B cell (primary cell): Measurements from ENCODE around the gene RGS10. TPM values are rescaled to one million over a fixed set of nuclear protein-coding genes. Genes with fewer than 3 reads are reported as not detected.

Experiments
- ATAC-seq: fragments of 200-7000 bp; cut with Tn5 transposase; one replicate; pipeline ENCODE4 v1.10.0; 2021; ENCODE audit warnings: low read depth, mild to moderate bottlenecking, moderate number of reproducible peaks, moderate library complexity
- CTCF ChIA-PET: fragments of 350-600 bp; sonication (Branson Sonifier 250); formaldehyde crosslinking; loops from one replicate; lab custom pipeline; 2021; ENCODE audit warnings: antibody characterized with exemption, inconsistent platforms; lab: Charles Lee
- POLR2A ChIA-PET: fragments of 350-600 bp; sonication (Branson Sonifier 250); formaldehyde crosslinking; loops from one replicate; lab custom pipeline; 2021; ENCODE audit warnings: antibody characterized with exemption; lab: Charles Lee
- DNase-seq: peaks from one replicate; pipeline ENCODE4 v3.0.0; 2013
- H2AFZ ChIP-seq: 2 replicates; pipeline ENCODE4 v1.6.1; 2012; ENCODE audit warnings: mild to moderate bottlenecking, low read depth, low read length; ENCODE audit not compliant: insufficient read depth, poor library complexity, severe bottlenecking
- H3K27ac ChIP-seq, 2 donors: 1 replicate in 1 of 2; 2 replicates in 1 of 2; pipeline ENCODE4 v1.5.1; 2012 to 2013; ENCODE audit warnings: low read length in 2 of 2, mild to moderate bottlenecking in 2 of 2, moderate library complexity in 1 of 2
- H3K27me3 ChIP-seq, 4 experiments: fragments of 200-600 bp in 1 of 4; sonication (generic) in 1 of 4; replicated peaks in 1 of 4; 1 replicate in 2 of 4; 2 replicates in 2 of 4; pipeline versions ENCODE4 v1.6.1 to v1.7.0; 2013 to 2016; ENCODE audit warnings: low read length in 3 of 4, mild to moderate bottlenecking in 2 of 4, mixed read lengths in 1 of 4, moderate library complexity in 1 of 4; ENCODE audit not compliant: insufficient read depth in 4 of 4, control insufficient read depth in 3 of 4; ENCODE audit errors: control extremely low read depth in 1 of 4
- H3K36me3 ChIP-seq, 2 experiments: replicated peaks in 1 of 2; 1 replicate in 1 of 2; 2 replicates in 1 of 2; pipeline versions ENCODE4 v1.6.1 to v1.7.1; 2013; ENCODE audit warnings: low read length in 1 of 2; ENCODE audit not compliant: insufficient read depth in 2 of 2, control insufficient read depth in 1 of 2; ENCODE audit errors: control extremely low read depth in 1 of 2, extremely low read depth in 1 of 2
- H3K4me1 ChIP-seq, 2 donors: fragments of 200-600 bp in 1 of 2; sonication (generic) in 1 of 2; 1 replicate in 1 of 2; 2 replicates in 1 of 2; pipeline versions ENCODE4 v1.5.1 to v1.6.1; 2013 to 2017; ENCODE audit warnings: low read length in 2 of 2; ENCODE audit not compliant: control insufficient read depth in 2 of 2, insufficient read depth in 2 of 2
- H3K4me2 ChIP-seq: replicated peaks from 2 replicates; pipeline ENCODE3; 2012; ENCODE audit warnings: mild to moderate bottlenecking, low read depth, low read length; ENCODE audit not compliant: poor library complexity, severe bottlenecking
- H3K4me3 ChIP-seq, 5 experiments: fragments of 200-600 bp in 1 of 5; sonication (generic) in 1 of 5; 1 replicate in 3 of 5; 2 replicates in 2 of 5; pipeline versions ENCODE4 v1.5.1 to v1.7.0; 2011 to 2016; ENCODE audit warnings: low read length in 4 of 5, mild to moderate bottlenecking in 4 of 5, low read depth in 2 of 5, control low read depth in 1 of 5, moderate library complexity in 1 of 5; ENCODE audit not compliant: insufficient read depth in 1 of 5; ENCODE audit errors: control extremely low read depth in 1 of 5, extremely low read depth in 1 of 5
- H3K79me2 ChIP-seq: fragments of 200-600 bp; sonication (generic); one replicate; pipeline ENCODE4 v1.6.0; 2016; ENCODE audit warnings: low read length; ENCODE audit not compliant: control insufficient read depth, insufficient read depth
- H3K9ac ChIP-seq: fragments of 200-600 bp; sonication (generic); 2 replicates; pipeline ENCODE4 v1.6.1; 2017; ENCODE audit warnings: mild to moderate bottlenecking, low read length, moderate library complexity
- H3K9me3 ChIP-seq, 3 donors: one replicate each; pipeline versions ENCODE4 v1.6.1 to v1.7.1; 2013; ENCODE audit warnings: low read length in 2 of 3; ENCODE audit not compliant: control insufficient read depth in 2 of 3, insufficient read depth in 1 of 3; ENCODE audit errors: control extremely low read depth in 1 of 3
- H4K20me1 ChIP-seq: 2 replicates; pipeline ENCODE4 v1.6.0; 2012; ENCODE audit warnings: mild to moderate bottlenecking, low read length; ENCODE audit not compliant: insufficient read depth, control insufficient read depth, poor library complexity, severe bottlenecking
- H3K27ac Mint-ChIP-seq: one replicate; pipeline ENCODE4 v1.8.0; 2021; ENCODE audit warnings: mixed read lengths
- H3K27me3 Mint-ChIP-seq: one replicate; pipeline ENCODE4 v1.8.0; 2021; ENCODE audit warnings: mixed read lengths
- H3K4me1 Mint-ChIP-seq: one replicate; pipeline ENCODE4 v1.8.0; 2021; ENCODE audit warnings: mixed read lengths
- H3K4me3 Mint-ChIP-seq: one replicate; pipeline ENCODE4 v1.8.0; 2021; ENCODE audit warnings: mixed read lengths
- H3K9me3 Mint-ChIP-seq: one replicate; pipeline ENCODE4 v1.8.0; 2022; ENCODE audit warnings: mixed read lengths; ENCODE audit not compliant: insufficient read depth
- CTCF ChIP-seq: fragments of 200-600 bp; IDR thresholded peaks from one replicate; pipeline ENCODE4 v1.8.0; 2022; ENCODE audit warnings: antibody characterized with exemption, mild to moderate bottlenecking
- EZH2 ChIP-seq: IDR thresholded peaks from 2 replicates; pipeline ENCODE4 v1.6.1; 2012; ENCODE audit warnings: borderline replicate concordance, low read depth, mild to moderate bottlenecking, moderate library complexity, low read length; ENCODE audit not compliant: insufficient read depth, poor library complexity, severe bottlenecking
- WGBS: methylation state at CpG from one replicate; pipeline ENCODE4 v1.1.5; 2013; ENCODE audit warnings: missing lambda C conversion rate; ENCODE audit not compliant: insufficient coverage; 5-methylcytosine and 5-hydroxymethylcytosine counted together
- intact Hi-C: fragments of 100-400 bp; cut with micrococcal nuclease; formaldehyde crosslinking; loops from one replicate; pipeline ENCODE4 v1.10.0; 2022
- polyA plus RNA-seq: library from polyadenylated mRNA; depleted of rRNA; stranded (reverse); fragments of >200 nt; gene quantifications from 2 replicates; pipeline ENCODE4 v1.2.3, GENCODE V29; 2012
- total RNA-seq, 2 donors: library from RNA; stranded (reverse); fragments of 120-200 nt in 1 of 2; gene quantifications; 1 replicate in 1 of 2; 2 replicates in 1 of 2; pipeline versions ENCODE4 v1.2.3 to v1.2.4, GENCODE V29; 2013 to 2022

Gene RGS10
- total and polyA plus RNA-seq, 2 donors (not counting 1 experiment from before 2014, with no cell fraction given): 10.9 to 20.3 TPM

- Histone ChIP-seq H3K27ac (no peak overlapping the region), H3K4me1 (peaks cover 8 to 10% of the 10 kb centered on the region in 2 donors), H3K4me2 (no peak overlapping the region), H3K9ac (no peak overlapping the region), H2AFZ (no peak overlapping the region), H3K79me2 (no peaks in the 10 kb centered on the region), H3K36me3 (peaks cover 0 to 5% of the 10 kb centered on the region in 2 experiments), H4K20me1 (no peaks in the 10 kb centered on the region), H3K9me3 (no peaks in the 10 kb centered on the region), H3K27me3 (no peaks in the 10 kb centered on the region), H3K4me3 (no peak overlapping the region)
- TF ChIP-seq CTCF (no peak), EZH2 (no peak)
- no peak overlapping the region for H3K27ac Mint-ChIP-seq
- WGBS: 98% methylated on average over 5 of the region's 5 CpGs
- no peaks in the 10 kb centered on the region for H3K27me3 Mint-ChIP-seq
- peaks cover 10% of the 10 kb centered on the region for H3K4me1 Mint-ChIP-seq
- ChIA-PET CTCF (no interaction called here), POLR2A (interaction anchor here (0.6 kb wide), 1 partner anchor 133 kb away, joined by 4 read pairs; no protein-coding TSS in a partner anchor)
- no peak overlapping the region for H3K4me3 Mint-ChIP-seq
- no peaks in the 10 kb centered on the region for H3K9me3 Mint-ChIP-seq
- no peak for ATAC-seq
- DNase-seq: no peak
- intact Hi-C loops: no loop called here
These were observed 35.4 kb downstream of the RGS10 start for GRCh38 chr10:119507115-119507514.

GRCh38 chr10:119505588-119506315 lies 36.8 kb downstream of the RGS10 start:
- peaks cover 0 to 5% of the 10 kb centered on the region in 2 experiments for H3K36me3 ChIP-seq
- H3K4me3 Mint-ChIP-seq: no peak overlapping the region
- no peaks in the 10 kb centered on the region for H3K9me3 Mint-ChIP-seq
- H3K4me1 Mint-ChIP-seq: peaks cover 15% of the 10 kb centered on the region
- no peak overlapping the region for H3K4me2 ChIP-seq
- no peak overlapping the region for H2AFZ ChIP-seq
- no peak for ATAC-seq
- H3K27ac ChIP-seq: no peak overlapping the region
- H3K27me3 ChIP-seq: no peaks in the 10 kb centered on the region
- ChIA-PET CTCF (no interaction called here), POLR2A (no interaction called here)
- H3K79me2 ChIP-seq: no peaks in the 10 kb centered on the region
- WGBS: 98% methylated on average over 16 of the region's 21 CpGs
- intact Hi-C loops: no loop called here
- no peak overlapping the region for H3K27ac Mint-ChIP-seq
- no peaks in the 10 kb centered on the region for H3K9me3 ChIP-seq
- H3K9ac ChIP-seq: no peak overlapping the region
- DNase-seq: no peak
- H3K4me1 ChIP-seq: peaks cover 13 to 16% of the 10 kb centered on the region in 2 donors
- TF ChIP-seq EZH2 (no peak), CTCF (no peak)
- no peak overlapping the region for H3K4me3 ChIP-seq
- H4K20me1 ChIP-seq: no peaks in the 10 kb centered on the region
- H3K27me3 Mint-ChIP-seq: no peaks in the 10 kb centered on the region
